K562 (cell line): Measurements from ENCODE around the gene NBEAL1. TPM values are rescaled to one million over a fixed set of nuclear protein-coding genes. Genes with fewer than 3 reads are reported as not detected.
A peak's percentile ranks its signal among the peaks of the same experiment; 100 is the strongest.
"Not testable (repeated sequence)": the region's sequence is repeated elsewhere in the genome, so short reads cannot be mapped to it uniquely, and the experiment has no call there.

Experiments used
- ATAC-seq: fragments of 200-7000 bp; cut with Tn5 transposase; 3 replicates; pipeline ENCODE4 v1.9.1; 2020; ENCODE audit warnings: moderate library complexity
- BruUV-seq: library from RNA; stranded (reverse); fragments of 400-500 nt; replicated peaks from 2 replicates; lab custom pipeline; 2021; lab: Mats Ljungman, UMichigan
- CTCF ChIA-PET: fragments of 300-600 bp; formaldehyde crosslinking; extraction: SDS; loops from one replicate; lab custom pipeline; 2021; ENCODE audit warnings: low intra/inter-chr PET ratio; lab: Yijun Ruan, JAX
- POLR2A ChIA-PET: fragments of 300-600, 350-650 bp; sonication (Branson Sonifier 250); formaldehyde crosslinking; extraction: SDS; loops from one replicate; lab custom pipeline; 2021; ENCODE audit warnings: antibody characterized with exemption, inconsistent platforms; lab: Yijun Ruan, JAX
- DNase-seq, 4 experiments: peaks; one replicate each; pipeline versions ENCODE4 v3.0.0 to v3.0.0-alpha.2; 2011 to 2018; ENCODE audit warnings: low spot score in 3 of 4, mixed read lengths in 3 of 4; ENCODE audit errors: extremely low read depth in 1 of 4
- FAIRE-seq: peaks from 2 replicates; lab custom pipeline; 2011; peaks lifted over from hg19 to GRCh38; lab: Jason Lieb, UNC
- H2AFZ ChIP-seq: 2 replicates; pipeline ENCODE4 v1.6.0; 2011; ENCODE audit warnings: low read depth, low read length, control low read depth, inconsistent platforms
- H3K27ac ChIP-seq: fragments of 200-600 bp; 3 replicates; pipeline ENCODE4 v1.8.0; 2011; ENCODE audit warnings: low read depth, mild to moderate bottlenecking, control low read depth, inconsistent platforms, low read length, moderate library complexity, mixed read lengths; ENCODE audit errors: extremely low read depth
- H3K27me3 ChIP-seq, 2 experiments: fragments of 300-600 bp in 1 of 2; 2 replicates in 1 of 2; 3 replicates in 1 of 2; pipeline versions ENCODE4 v1.6.0 to v1.8.0; 2011; ENCODE audit warnings: inconsistent platforms in 2 of 2, low read length in 2 of 2, mild to moderate bottlenecking in 1 of 2, mixed read lengths in 1 of 2, moderate library complexity in 1 of 2; ENCODE audit not compliant: control insufficient read depth in 2 of 2, insufficient read depth in 2 of 2
- H3K36me3 ChIP-seq: fragments of 300-600 bp; 3 replicates; pipeline ENCODE4 v1.8.0; 2011; ENCODE audit warnings: mild to moderate bottlenecking, low read length, inconsistent platforms; ENCODE audit not compliant: control insufficient read depth, insufficient read depth
- H3K4me1 ChIP-seq, 2 experiments: fragments of 200-600 bp in 1 of 2; replicated peaks in 1 of 2; 2 replicates in 1 of 2; 3 replicates in 1 of 2; pipeline versions ENCODE4 v1.5.1 to v1.8.0; 2011; ENCODE audit warnings: inconsistent platforms in 2 of 2, low read length in 2 of 2, mild to moderate bottlenecking in 1 of 2, mixed read lengths in 1 of 2, moderate library complexity in 1 of 2; ENCODE audit not compliant: control insufficient read depth in 2 of 2, insufficient read depth in 2 of 2
- H3K4me2 ChIP-seq: 2 replicates; pipeline ENCODE4 v1.6.1; 2011; ENCODE audit warnings: low read length, control low read depth, inconsistent platforms, mixed read lengths; ENCODE audit not compliant: insufficient read depth
- H3K4me3 ChIP-seq: fragments of 200-600 bp; sonication (generic), shearing (Covaris generic); 2 replicates; pipeline ENCODE4 v1.5.1; 2016; ENCODE audit warnings: control low read depth, inconsistent platforms
- H3K79me2 ChIP-seq: fragments of 200-600 bp; 3 replicates; pipeline ENCODE4 v1.8.0; 2011; ENCODE audit warnings: low read length, inconsistent platforms; ENCODE audit not compliant: control insufficient read depth, insufficient read depth
- H3K9ac ChIP-seq, 2 experiments: 2 replicates each; pipeline versions ENCODE4 v1.6.0 to v1.6.1; 2011; ENCODE audit warnings: low read depth in 2 of 2, low read length in 2 of 2, control low read depth in 1 of 2, inconsistent platforms in 1 of 2, mild to moderate bottlenecking in 1 of 2, mixed read lengths in 1 of 2; ENCODE audit not compliant: insufficient read depth in 1 of 2
- H3K9me1 ChIP-seq: one replicate; pipeline ENCODE4 v1.6.0; 2011; ENCODE audit warnings: inconsistent platforms, mild to moderate bottlenecking, low read length, moderate library complexity; ENCODE audit not compliant: control insufficient read depth, insufficient read depth
- H3K9me3 ChIP-seq: replicated peaks from 2 replicates; pipeline ENCODE4 v1.5.1; 2011; ENCODE audit warnings: low read depth, low read length, inconsistent platforms; ENCODE audit not compliant: control insufficient read depth, insufficient read depth
- H4K20me1 ChIP-seq: replicated peaks from 2 replicates; pipeline ENCODE4 v1.6.1; 2011; ENCODE audit warnings: low read length, inconsistent platforms, mixed read lengths; ENCODE audit not compliant: control insufficient read depth, insufficient read depth
- ATF3 ChIP-seq, 2 experiments: fragments of 450-650 bp in 1 of 2; sonication (generic) in 1 of 2; formaldehyde crosslinking in 1 of 2; IDR thresholded peaks in 1 of 2; conservative IDR thresholded peaks in 1 of 2; 2 replicates each; pipeline versions ENCODE4 v1.6.1 to v1.8.1; 2016 to 2023; ENCODE audit warnings: mild to moderate bottlenecking in 2 of 2, moderate library complexity in 2 of 2, inconsistent platforms in 1 of 2, missing genetic modification reagents in 1 of 2
- ATF4 ChIP-seq: fragments of 450-650 bp; formaldehyde crosslinking; IDR thresholded peaks from 2 replicates; pipeline ENCODE4 v1.4.0; 2022; ENCODE audit warnings: mild to moderate bottlenecking, moderate library complexity
- CREM ChIP-seq: IDR thresholded peaks from 2 replicates; pipeline ENCODE4 v1.6.1; 2014; ENCODE audit warnings: antibody characterized with exemption, low read depth
- CTBP1 ChIP-seq: fragments of 450-650 bp; IDR thresholded peaks from 2 replicates; pipeline ENCODE4 v1.6.1; 2016; ENCODE audit warnings: borderline replicate concordance
- FOXP1 ChIP-seq: sonication (generic); formaldehyde crosslinking; IDR thresholded peaks from 2 replicates; pipeline ENCODE4 v1.8.0; 2022; ENCODE audit warnings: mild to moderate bottlenecking, missing genetic modification reagents
- GTF2F1 ChIP-seq: IDR thresholded peaks from 2 replicates; pipeline ENCODE4 v1.6.1; 2011; ENCODE audit warnings: low read depth, low read length, improper control_type of control experiment
- JUN ChIP-seq, 2 experiments: sonication (generic) in 1 of 2; formaldehyde crosslinking in 1 of 2; IDR thresholded peaks; 2 replicates each; pipeline versions ENCODE4 v1.6.1 to v1.8.0; 2012 to 2022; ENCODE audit warnings: borderline replicate concordance in 2 of 2, mild to moderate bottlenecking in 2 of 2, improper control_type of control experiment in 1 of 2, low read depth in 1 of 2, low read length in 1 of 2, missing genetic modification reagents in 1 of 2
- MBD2 ChIP-seq: sonication (generic); IDR thresholded peaks from 2 replicates; pipeline ENCODE4 v1.6.1; 2016; ENCODE audit warnings: low read depth, borderline replicate concordance
- NFE2L1 ChIP-seq: fragments of 450-650 bp; IDR thresholded peaks from 2 replicates; pipeline ENCODE4 v1.6.1; 2016; ENCODE audit warnings: missing genetic modification characterization, low read depth, mild to moderate bottlenecking, missing compliant biosample characterization, moderate library complexity, borderline replicate concordance
- POLR2AphosphoS5 ChIP-seq: IDR thresholded peaks from 2 replicates; pipeline ENCODE4 v1.6.1; 2011; ENCODE audit warnings: mild to moderate bottlenecking, low read depth, low read length, moderate library complexity; ENCODE audit not compliant: control insufficient read depth, insufficient read depth
- SMARCA4 ChIP-seq: fragments of 450-650 bp; IDR thresholded peaks from 2 replicates; pipeline ENCODE4 v1.6.1; 2016
- TOE1 ChIP-seq, 2 experiments: fragments of 450-650 bp in 1 of 2; sonication (generic) in 1 of 2; formaldehyde crosslinking in 1 of 2; IDR thresholded peaks; 2 replicates each; pipeline versions ENCODE4 v1.7.1 to v1.8.0; 2016 to 2022; ENCODE audit warnings: borderline replicate concordance in 2 of 2, mild to moderate bottlenecking in 2 of 2, antibody characterized with exemption in 1 of 2, inconsistent platforms in 1 of 2, low read depth in 1 of 2, missing genetic modification reagents in 1 of 2, moderate library complexity in 1 of 2
- TRIM24 ChIP-seq, 2 experiments: fragments of 450-650 bp; IDR thresholded peaks; 2 replicates each; pipeline ENCODE4 v1.6.1; 2016
- ZEB2 ChIP-seq: fragments of 450-650 bp; IDR thresholded peaks from 2 replicates; pipeline ENCODE4 v1.6.1; 2016
- WGBS: fragments of 100-300 bp; shearing (Covaris generic); methylation state at CpG from one replicate; pipeline ENCODE4 v1.1.6; 2016; ENCODE audit warnings: low coverage, mixed read lengths; ENCODE audit not compliant: insufficient coverage; ENCODE audit errors: missing lambda C conversion rate; 5-methylcytosine and 5-hydroxymethylcytosine counted together
- in situ Hi-C: fragments of 300-500 bp; cut with MboI; formaldehyde crosslinking; loops from 4 replicates; pipeline ENCODE4 v1.15.0; 2018; ENCODE audit warnings: inconsistent platforms, mixed read lengths
- intact Hi-C: fragments of 100-400 bp; cut with micrococcal nuclease; formaldehyde crosslinking; loops from 2 replicates; pipeline ENCODE4 v1.14.2; 2022
- polyA plus RNA-seq, 8 experiments: library from polyadenylated mRNA; depleted of rRNA in 4 of 8; stranded (reverse) in 5 of 8; unstranded in 3 of 8; fragments of >200 nt; fragmentation: Nextera tagmentation in 2 of 8; fragmentation: Illumina TruSeq in 1 of 8; extraction: Ambion mirVana in 2 of 8; extraction: Trizol in 1 of 8; gene quantifications; 2 replicates each; pipeline versions ENCODE4 v1.2.1 to v1.2.3, GENCODE V29; 2011 to 2014; ENCODE audit warnings: inconsistent platforms in 1 of 8, missing spikeins in 1 of 8
- total RNA-seq, 7 experiments: library from RNA; depleted of rRNA in 6 of 7; stranded (reverse); fragments of >200 nt in 6 of 7; fragmentation: Illumina TruSeq in 2 of 7; extraction: Trizol in 2 of 7; gene quantifications; 2 replicates each; pipeline versions ENCODE4 v1.2.1 to v1.2.3, GENCODE V29; 2011 to 2021; ENCODE audit warnings: low replicate concordance in 1 of 7

NBEAL1 gene
- total and polyA plus RNA-seq, 9 of the 15 experiments (the other 6 are each of a cell fraction or from before 2014, with no cell fraction given) = 2.1 to 13.5 (median 7.3) TPM

DNA sequence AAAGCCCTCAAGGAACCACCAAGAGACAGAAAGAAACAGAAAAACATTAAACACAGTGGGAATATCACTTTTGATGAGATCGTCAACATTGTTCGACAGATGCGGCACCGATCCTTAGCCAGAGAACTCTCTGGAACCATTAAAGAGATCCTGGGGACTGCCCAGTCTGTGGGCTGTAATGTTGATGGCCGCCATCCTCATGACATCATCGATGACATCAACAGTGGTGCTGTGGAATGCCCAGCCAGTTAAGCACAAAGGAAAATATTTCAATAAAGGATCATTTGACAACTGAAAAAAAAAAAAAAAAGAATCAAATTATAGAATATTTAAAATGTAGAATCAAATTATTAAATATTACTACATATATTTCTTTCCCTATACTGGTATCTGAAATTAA lies 176.4 kb downstream of the NBEAL1 start:
- WGBS = 86% methylated on average over 5 of the region's 6 CpGs
- H3K27me3 ChIP-seq; H3K4me1 ChIP-seq; FAIRE-seq; H4K20me1 ChIP-seq; in situ Hi-C loops; H3K36me3 ChIP-seq; intact Hi-C loops; DNase-seq; H3K9me3 ChIP-seq; POLR2A ChIA-PET; H3K9ac ChIP-seq; H3K4me3 ChIP-seq; H2AFZ ChIP-seq; H3K27ac ChIP-seq; H3K9me1 ChIP-seq; BruUV-seq; ATAC-seq; CTCF ChIA-PET; H3K4me2 ChIP-seq; H3K79me2 ChIP-seq; TF ChIP-seq ATF3 (CRISPR knock-in tag; conservative IDR thresholded peaks at IDR 0.05): not testable (repeated sequence)
- peak; percentile 18; the same call in 1 of the 2 replicates for TF ChIP-seq ATF3 (IDR thresholded peaks at IDR 0.05)

DNA sequence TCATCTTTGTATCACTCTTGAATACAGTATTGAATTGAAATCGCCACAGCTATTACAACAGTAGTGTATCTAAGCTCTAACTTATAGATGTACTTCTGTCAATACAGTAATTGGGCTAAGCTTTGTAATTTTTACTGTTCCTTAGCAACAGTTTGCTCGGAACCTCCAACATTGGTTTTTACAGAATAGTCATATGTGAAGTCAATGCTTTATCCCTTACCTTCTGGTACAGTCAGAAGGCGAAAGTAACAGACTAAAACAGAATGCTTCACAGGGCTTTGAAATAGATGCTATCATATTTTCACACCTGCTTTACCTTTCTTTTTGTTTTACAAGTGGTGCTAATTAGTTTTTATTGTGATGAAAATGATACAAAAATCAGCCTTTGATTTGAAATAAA lies 177.3 kb downstream of the NBEAL1 start:
- no peak overlapping the region for H3K9ac ChIP-seq
- ATAC-seq (no peak), DNase-seq (no peak), FAIRE-seq (no peak)
- H3K9me3 ChIP-seq = no peaks in the 10 kb centered on the region
- no peaks in the 10 kb centered on the region for H3K27me3 ChIP-seq
- H3K36me3 ChIP-seq = peaks cover 6% of the 10 kb centered on the region; the same call in 1 of the 3 replicates
- WGBS = 84% methylated on average over 3 of the region's 3 CpGs
- no peaks in the 10 kb centered on the region for H3K79me2 ChIP-seq
- ChIA-PET CTCF (no interaction called here), POLR2A (no interaction called here)
- in situ Hi-C loops (no loop called here), intact Hi-C loops (no loop called here)
- H3K4me1 ChIP-seq = no peaks in the 10 kb centered on the region; a peak in 1 of 5 replicates
- H4K20me1 ChIP-seq = no peaks in the 10 kb centered on the region
- H3K4me2 ChIP-seq = no peak overlapping the region
- no peaks in the 10 kb centered on the region for H3K9me1 ChIP-seq
- no peak overlapping the region for H2AFZ ChIP-seq
- H3K4me3 ChIP-seq = no peak overlapping the region
- H3K27ac ChIP-seq = no peak overlapping the region
- no TSS peak for BruUV-seq
- no peak for TF ChIP-seq CTBP1
- TF ChIP-seq GTF2F1 = no peak
- no peak for TF ChIP-seq FOXP1
- no peak for TF ChIP-seq NFE2L1 (tag)
- no peak for TF ChIP-seq TRIM24 (IDR thresholded peaks at IDR 0.05)
- TF ChIP-seq POLR2AphosphoS5 = no peak
- TF ChIP-seq CREM = no peak
- TF ChIP-seq JUN (IDR thresholded peaks at IDR 0.05; ENCODE audit: borderline replicate concordance, low read depth, low read length) = no peak
- no peak for TF ChIP-seq JUN (CRISPR knock-in tag; IDR thresholded peaks at IDR 0.05; ENCODE audit: borderline replicate concordance)
- no peak for TF ChIP-seq ZEB2
- TF ChIP-seq MBD2 = no peak
- no peak for TF ChIP-seq ATF4
- TF ChIP-seq SMARCA4 = no peak
- no peak for TF ChIP-seq TOE1 (IDR thresholded peaks at IDR 0.05; ENCODE audit: borderline replicate concordance)
- TF ChIP-seq TOE1 (CRISPR knock-in tag; IDR thresholded peaks at IDR 0.05; ENCODE audit: borderline replicate concordance, low read depth) = no peak
